ENCODE data around the gene IPCEF1. TPM values are rescaled to one million over a fixed set of nuclear protein-coding genes. Genes with fewer than 3 reads are reported as not detected.

Gene IPCEF1
- polyA plus RNA-seq, 1 donor from 2014 or later, result 3.9 TPM

- Histone ChIP-seq H3K9ac (ENCODE audit: low read length) (no peak overlapping the region), H2AFZ (ENCODE audit: low read depth, low read length) (no peak overlapping the region)
- TF ChIP-seq EZH2 (IDR thresholded peaks at IDR 0.05; ENCODE audit: borderline replicate concordance, insufficient read depth, low read length, poor library complexity, severe bottlenecking) (no peak), MXI1 (conservative IDR thresholded peaks at IDR 0.05; ENCODE audit: poor library complexity, severe bottlenecking) (no peak), TAF1 (IDR thresholded peaks at IDR 0.05; ENCODE audit: low read depth) (no peak), SMC3 (conservative IDR thresholded peaks at IDR 0.05; ENCODE audit: poor library complexity) (no peak), EP300 (conservative IDR thresholded peaks at IDR 0.05; ENCODE audit: poor library complexity, severe bottlenecking) (no peak)
- TF ChIP-seq, protein P1, sequence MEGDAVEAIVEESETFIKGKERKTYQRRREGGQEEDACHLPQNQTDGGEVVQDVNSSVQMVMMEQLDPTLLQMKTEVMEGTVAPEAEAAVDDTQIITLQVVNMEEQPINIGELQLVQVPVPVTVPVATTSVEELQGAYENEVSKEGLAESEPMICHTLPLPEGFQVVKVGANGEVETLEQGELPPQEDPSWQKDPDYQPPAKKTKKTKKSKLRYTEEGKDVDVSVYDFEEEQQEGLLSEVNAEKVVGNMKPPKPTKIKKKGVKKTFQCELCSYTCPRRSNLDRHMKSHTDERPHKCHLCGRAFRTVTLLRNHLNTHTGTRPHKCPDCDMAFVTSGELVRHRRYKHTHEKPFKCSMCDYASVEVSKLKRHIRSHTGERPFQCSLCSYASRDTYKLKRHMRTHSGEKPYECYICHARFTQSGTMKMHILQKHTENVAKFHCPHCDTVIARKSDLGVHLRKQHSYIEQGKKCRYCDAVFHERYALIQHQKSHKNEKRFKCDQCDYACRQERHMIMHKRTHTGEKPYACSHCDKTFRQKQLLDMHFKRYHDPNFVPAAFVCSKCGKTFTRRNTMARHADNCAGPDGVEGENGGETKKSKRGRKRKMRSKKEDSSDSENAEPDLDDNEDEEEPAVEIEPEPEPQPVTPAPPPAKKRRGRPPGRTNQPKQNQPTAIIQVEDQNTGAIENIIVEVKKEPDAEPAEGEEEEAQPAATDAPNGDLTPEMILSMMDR (IDR thresholded peaks at IDR 0.05; ENCODE audit: poor library complexity, severe bottlenecking), result no peak
These were observed 7.2 kb upstream of the IPCEF1 start for GRCh38 chr6:154363821-154364220.

DNA sequence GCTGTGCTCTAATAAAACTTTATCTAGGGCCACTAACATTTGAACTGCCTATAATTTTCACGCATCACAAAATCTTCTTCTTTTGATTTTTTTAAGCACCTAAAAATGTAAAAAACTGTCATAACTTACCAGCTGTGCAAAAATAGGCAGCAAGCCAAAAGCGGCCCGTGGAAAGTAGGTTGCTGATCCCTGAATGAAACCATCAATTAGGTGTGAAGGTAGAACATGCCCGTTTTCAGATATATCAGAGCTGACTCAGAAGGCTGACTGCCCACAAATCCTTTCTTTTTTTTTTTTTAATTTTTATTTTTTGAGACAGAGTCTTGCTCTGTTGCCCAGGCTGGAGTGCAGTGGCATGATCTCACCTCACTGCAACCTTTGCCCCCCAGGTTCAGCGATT is 4.9 kb upstream of the IPCEF1 start:
- TF ChIP-seq SMC3 (conservative IDR thresholded peaks at IDR 0.05; ENCODE audit: poor library complexity) (no peak), RAD21 (conservative IDR thresholded peaks at IDR 0.05) (no peak), MXI1 (conservative IDR thresholded peaks at IDR 0.05; ENCODE audit: poor library complexity, severe bottlenecking) (no peak), POLR2AphosphoS5 (IDR thresholded peaks at IDR 0.05) (no peak), TAF1 (IDR thresholded peaks at IDR 0.05; ENCODE audit: low read depth) (no peak), EZH2 (IDR thresholded peaks at IDR 0.05; ENCODE audit: borderline replicate concordance, insufficient read depth, low read length, poor library complexity, severe bottlenecking) (no peak), EP300 (conservative IDR thresholded peaks at IDR 0.05; ENCODE audit: poor library complexity, severe bottlenecking) (no peak)
- TF ChIP-seq, protein P2, sequence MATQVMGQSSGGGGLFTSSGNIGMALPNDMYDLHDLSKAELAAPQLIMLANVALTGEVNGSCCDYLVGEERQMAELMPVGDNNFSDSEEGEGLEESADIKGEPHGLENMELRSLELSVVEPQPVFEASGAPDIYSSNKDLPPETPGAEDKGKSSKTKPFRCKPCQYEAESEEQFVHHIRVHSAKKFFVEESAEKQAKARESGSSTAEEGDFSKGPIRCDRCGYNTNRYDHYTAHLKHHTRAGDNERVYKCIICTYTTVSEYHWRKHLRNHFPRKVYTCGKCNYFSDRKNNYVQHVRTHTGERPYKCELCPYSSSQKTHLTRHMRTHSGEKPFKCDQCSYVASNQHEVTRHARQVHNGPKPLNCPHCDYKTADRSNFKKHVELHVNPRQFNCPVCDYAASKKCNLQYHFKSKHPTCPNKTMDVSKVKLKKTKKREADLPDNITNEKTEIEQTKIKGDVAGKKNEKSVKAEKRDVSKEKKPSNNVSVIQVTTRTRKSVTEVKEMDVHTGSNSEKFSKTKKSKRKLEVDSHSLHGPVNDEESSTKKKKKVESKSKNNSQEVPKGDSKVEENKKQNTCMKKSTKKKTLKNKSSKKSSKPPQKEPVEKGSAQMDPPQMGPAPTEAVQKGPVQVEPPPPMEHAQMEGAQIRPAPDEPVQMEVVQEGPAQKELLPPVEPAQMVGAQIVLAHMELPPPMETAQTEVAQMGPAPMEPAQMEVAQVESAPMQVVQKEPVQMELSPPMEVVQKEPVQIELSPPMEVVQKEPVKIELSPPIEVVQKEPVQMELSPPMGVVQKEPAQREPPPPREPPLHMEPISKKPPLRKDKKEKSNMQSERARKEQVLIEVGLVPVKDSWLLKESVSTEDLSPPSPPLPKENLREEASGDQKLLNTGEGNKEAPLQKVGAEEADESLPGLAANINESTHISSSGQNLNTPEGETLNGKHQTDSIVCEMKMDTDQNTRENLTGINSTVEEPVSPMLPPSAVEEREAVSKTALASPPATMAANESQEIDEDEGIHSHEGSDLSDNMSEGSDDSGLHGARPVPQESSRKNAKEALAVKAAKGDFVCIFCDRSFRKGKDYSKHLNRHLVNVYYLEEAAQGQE (IDR thresholded peaks at IDR 0.05; ENCODE audit: borderline replicate concordance), result no peak
- TF ChIP-seq, protein P1 (IDR thresholded peaks at IDR 0.05; ENCODE audit: poor library complexity, severe bottlenecking), result no peak
- H3K27me3 ChIP-seq (ENCODE audit: insufficient read depth, low read depth, low read length), result no peaks in the 10 kb centered on the region
- no peaks in the 10 kb centered on the region for H3K79me2 ChIP-seq (replicated peaks; ENCODE audit: insufficient read depth, low read length)
- no peaks in the 10 kb centered on the region for H4K20me1 ChIP-seq (ENCODE audit: insufficient read depth)
- H3K9me3 ChIP-seq (ENCODE audit: low read length), result no peaks in the 10 kb centered on the region
- H3K9me2 ChIP-seq (ENCODE audit: insufficient read depth, low read length), result no peaks in the 10 kb centered on the region
- no peaks in the 10 kb centered on the region for H3F3A ChIP-seq (ENCODE audit: insufficient read depth, low read length, poor library complexity, severe bottlenecking)
- H3K36me3 ChIP-seq (ENCODE audit: insufficient read depth, low read length), result no peaks in the 10 kb centered on the region
- no peak overlapping the region for H2AFZ ChIP-seq (ENCODE audit: low read depth, low read length)
- no peak overlapping the region for H3K4me3 ChIP-seq (ENCODE audit: low read length)
- no peak overlapping the region for H3K9ac ChIP-seq (ENCODE audit: low read length)
- no peak overlapping the region for H3K27ac ChIP-seq (ENCODE audit: low read length)
- H3K4me2 ChIP-seq (ENCODE audit: low read length), result no peak overlapping the region

More at GRCh38 chr6:154363821-154364220, 7.2 kb upstream of the IPCEF1 start:
- H4K20me1 ChIP-seq (ENCODE audit: insufficient read depth), result no peaks in the 10 kb centered on the region
- no peak overlapping the region for H3K4me2 ChIP-seq (ENCODE audit: low read length)
- no peaks in the 10 kb centered on the region for H3K9me2 ChIP-seq (ENCODE audit: insufficient read depth, low read length)
- no peak overlapping the region for H3K27ac ChIP-seq (ENCODE audit: low read length)
- H3K4me3 ChIP-seq (ENCODE audit: low read length), result no peak overlapping the region
- H3F3A ChIP-seq (ENCODE audit: insufficient read depth, low read length, poor library complexity, severe bottlenecking), result no peaks in the 10 kb centered on the region
- H3K36me3 ChIP-seq (ENCODE audit: insufficient read depth, low read length), result no peaks in the 10 kb centered on the region
- no peaks in the 10 kb centered on the region for H3K9me3 ChIP-seq (ENCODE audit: low read length)
- no peaks in the 10 kb centered on the region for H3K79me2 ChIP-seq (replicated peaks; ENCODE audit: insufficient read depth, low read length)
- no peaks in the 10 kb centered on the region for H3K27me3 ChIP-seq (ENCODE audit: insufficient read depth, low read depth, low read length)
